K562 (cell line): ENCODE measurements around the gene MEST. TPM values are rescaled to one million over a fixed set of nuclear protein-coding genes. Genes with fewer than 3 reads are reported as not detected.
A peak's percentile ranks its signal among the peaks of the same experiment; 100 is the strongest.

Experiments used
- ATAC-seq: fragments of 200-7000 bp; cut with Tn5 transposase; 3 replicates; pipeline ENCODE4 v1.9.1; 2020; ENCODE audit warnings: moderate library complexity
- Bru-seq: library from RNA; stranded (reverse); fragments of 400-500 nt; gene quantifications from one replicate; lab custom pipeline; 2021; lab: Mats Ljungman, UMichigan
- BruChase-seq, 2 experiments: library from RNA; stranded (reverse); fragments of 400-500 nt; gene quantifications; one replicate each; lab custom pipeline; 2021; lab: Mats Ljungman, UMichigan
- BruUV-seq: library from RNA; stranded (reverse); fragments of 400-500 nt; replicated peaks from 2 replicates; lab custom pipeline; 2021; lab: Mats Ljungman, UMichigan
- CTCF ChIA-PET: fragments of 300-600 bp; formaldehyde crosslinking; extraction: SDS; loops from one replicate; lab custom pipeline; 2021; ENCODE audit warnings: low intra/inter-chr PET ratio; lab: Yijun Ruan, JAX
- POLR2A ChIA-PET: fragments of 300-600, 350-650 bp; sonication (Branson Sonifier 250); formaldehyde crosslinking; extraction: SDS; loops from one replicate; lab custom pipeline; 2021; ENCODE audit warnings: antibody characterized with exemption, inconsistent platforms; lab: Yijun Ruan, JAX
- DNase-seq, 4 experiments: peaks; one replicate each; pipeline versions ENCODE4 v3.0.0 to v3.0.0-alpha.2; 2011 to 2018; ENCODE audit warnings: low spot score in 3 of 4, mixed read lengths in 3 of 4; ENCODE audit errors: extremely low read depth in 1 of 4
- FAIRE-seq: peaks from 2 replicates; lab custom pipeline; 2011; peaks lifted over from hg19 to GRCh38; lab: Jason Lieb, UNC
- H2AFZ ChIP-seq: 2 replicates; pipeline ENCODE4 v1.6.0; 2011; ENCODE audit warnings: low read depth, low read length, control low read depth, inconsistent platforms
- H3K27ac ChIP-seq: fragments of 200-600 bp; 3 replicates; pipeline ENCODE4 v1.8.0; 2011; ENCODE audit warnings: low read depth, mild to moderate bottlenecking, control low read depth, inconsistent platforms, low read length, moderate library complexity, mixed read lengths; ENCODE audit errors: extremely low read depth
- H3K27me3 ChIP-seq, 2 experiments: fragments of 300-600 bp in 1 of 2; 2 replicates in 1 of 2; 3 replicates in 1 of 2; pipeline versions ENCODE4 v1.6.0 to v1.8.0; 2011; ENCODE audit warnings: inconsistent platforms in 2 of 2, low read length in 2 of 2, mild to moderate bottlenecking in 1 of 2, mixed read lengths in 1 of 2, moderate library complexity in 1 of 2; ENCODE audit not compliant: control insufficient read depth in 2 of 2, insufficient read depth in 2 of 2
- H3K36me3 ChIP-seq: fragments of 300-600 bp; 3 replicates; pipeline ENCODE4 v1.8.0; 2011; ENCODE audit warnings: mild to moderate bottlenecking, low read length, inconsistent platforms; ENCODE audit not compliant: control insufficient read depth, insufficient read depth
- H3K4me1 ChIP-seq, 2 experiments: fragments of 200-600 bp in 1 of 2; replicated peaks in 1 of 2; 2 replicates in 1 of 2; 3 replicates in 1 of 2; pipeline versions ENCODE4 v1.5.1 to v1.8.0; 2011; ENCODE audit warnings: inconsistent platforms in 2 of 2, low read length in 2 of 2, mild to moderate bottlenecking in 1 of 2, mixed read lengths in 1 of 2, moderate library complexity in 1 of 2; ENCODE audit not compliant: control insufficient read depth in 2 of 2, insufficient read depth in 2 of 2
- H3K4me2 ChIP-seq: 2 replicates; pipeline ENCODE4 v1.6.1; 2011; ENCODE audit warnings: low read length, control low read depth, inconsistent platforms, mixed read lengths; ENCODE audit not compliant: insufficient read depth
- H3K4me3 ChIP-seq: fragments of 200-600 bp; sonication (generic), shearing (Covaris generic); 2 replicates; pipeline ENCODE4 v1.5.1; 2016; ENCODE audit warnings: control low read depth, inconsistent platforms
- H3K79me2 ChIP-seq: fragments of 200-600 bp; 3 replicates; pipeline ENCODE4 v1.8.0; 2011; ENCODE audit warnings: low read length, inconsistent platforms; ENCODE audit not compliant: control insufficient read depth, insufficient read depth
- H3K9ac ChIP-seq, 2 experiments: 2 replicates each; pipeline versions ENCODE4 v1.6.0 to v1.6.1; 2011; ENCODE audit warnings: low read depth in 2 of 2, low read length in 2 of 2, control low read depth in 1 of 2, inconsistent platforms in 1 of 2, mild to moderate bottlenecking in 1 of 2, mixed read lengths in 1 of 2; ENCODE audit not compliant: insufficient read depth in 1 of 2
- H3K9me1 ChIP-seq: one replicate; pipeline ENCODE4 v1.6.0; 2011; ENCODE audit warnings: inconsistent platforms, mild to moderate bottlenecking, low read length, moderate library complexity; ENCODE audit not compliant: control insufficient read depth, insufficient read depth
- H3K9me3 ChIP-seq: replicated peaks from 2 replicates; pipeline ENCODE4 v1.5.1; 2011; ENCODE audit warnings: low read depth, low read length, inconsistent platforms; ENCODE audit not compliant: control insufficient read depth, insufficient read depth
- H4K20me1 ChIP-seq: replicated peaks from 2 replicates; pipeline ENCODE4 v1.6.1; 2011; ENCODE audit warnings: low read length, inconsistent platforms, mixed read lengths; ENCODE audit not compliant: control insufficient read depth, insufficient read depth
- ARNT ChIP-seq, 2 experiments: fragments of 450-650 bp; IDR thresholded peaks; 2 replicates each; pipeline ENCODE4 v1.6.1; 2016; ENCODE audit warnings: mild to moderate bottlenecking in 1 of 2
- CHCHD3 ChIP-seq: fragments of 250-450 bp; sonication (Bioruptor Pico); IDR thresholded peaks from 2 replicates; pipeline ENCODE4 v2.1.2; 2022; ENCODE audit warnings: mild to moderate bottlenecking
- CXXC5 ChIP-seq: fragments of 250-450 bp; sonication (Bioruptor Pico); IDR thresholded peaks from 2 replicates; pipeline ENCODE4 v1.8.0; 2022; ENCODE audit warnings: inconsistent platforms, mild to moderate bottlenecking, moderate library complexity
- MAFF ChIP-seq: IDR thresholded peaks from 2 replicates; pipeline ENCODE4 v1.6.1; 2012; ENCODE audit warnings: low read length, improper control_type of control experiment
- MXI1 ChIP-seq: IDR thresholded peaks from 2 replicates; pipeline ENCODE4 v1.6.1; 2011; ENCODE audit warnings: low read depth, mild to moderate bottlenecking, improper control_type of control experiment, low read length
- PRPF4 ChIP-seq: fragments of 200-400 bp; formaldehyde crosslinking; IDR thresholded peaks from one replicate; pipeline ENCODE4 v1.6.1; 2017; ENCODE audit warnings: low read length, low read depth, mild to moderate bottlenecking; ENCODE audit not compliant: insufficient read depth, poor library complexity, severe bottlenecking
- RBFOX2 ChIP-seq: fragments of 200-400 bp; formaldehyde crosslinking; IDR thresholded peaks from 2 replicates; pipeline ENCODE4 v1.6.1; 2017; ENCODE audit warnings: low read depth, mild to moderate bottlenecking, low read length, moderate library complexity
- SIRT6 ChIP-seq: IDR thresholded peaks from one replicate; pipeline ENCODE4 v1.6.1; 2012; ENCODE audit warnings: low read depth, mild to moderate bottlenecking, control low read depth, inconsistent platforms, low read length, moderate library complexity
- SRF ChIP-seq, 2 experiments: fragments of 250-450, 450-650 bp in 1 of 2; sonication (Bioruptor Pico) in 1 of 2; sonication (generic) in 1 of 2; formaldehyde crosslinking; IDR thresholded peaks; 2 replicates each; pipeline versions ENCODE4 v1.5.0 to v1.5.1; 2020 to 2022; ENCODE audit warnings: mild to moderate bottlenecking in 1 of 2, missing genetic modification reagents in 1 of 2
- TCF7 ChIP-seq: sonication (generic); IDR thresholded peaks from 2 replicates; pipeline ENCODE4 v1.6.1; 2016; ENCODE audit warnings: antibody characterized with exemption, borderline replicate concordance
- XRCC4 ChIP-seq: IDR thresholded peaks from one replicate; pipeline ENCODE4 v1.6.1; 2011; ENCODE audit not compliant: insufficient read depth, insufficient read length; ENCODE audit errors: extremely low read depth
- ZBTB17 ChIP-seq: fragments of 450-650 bp; formaldehyde crosslinking; IDR thresholded peaks from 2 replicates; pipeline ENCODE4 v1.4.0; 2020; ENCODE audit warnings: mild to moderate bottlenecking
- ZBTB2 ChIP-seq: fragments of 450-650 bp; IDR thresholded peaks from 2 replicates; pipeline ENCODE4 v1.6.1; 2016; ENCODE audit warnings: antibody characterized with exemption
- ZFP36 ChIP-seq: fragments of 150-350 bp; IDR thresholded peaks from 2 replicates; pipeline ENCODE4 v1.6.1; 2018; ENCODE audit warnings: low read length, low read depth; ENCODE audit not compliant: partially characterized antibody
- ZNF717 ChIP-seq: fragments of 250-450 bp; sonication (Bioruptor Pico); IDR thresholded peaks from 2 replicates; pipeline ENCODE4 v1.5.0; 2021
- ZSCAN32 ChIP-seq: fragments of 450-650 bp; formaldehyde crosslinking; IDR thresholded peaks from 2 replicates; pipeline ENCODE4 v1.4.0; 2020; ENCODE audit warnings: mild to moderate bottlenecking, moderate library complexity
- WGBS: fragments of 100-300 bp; shearing (Covaris generic); methylation state at CpG from one replicate; pipeline ENCODE4 v1.1.6; 2016; ENCODE audit warnings: low coverage, mixed read lengths; ENCODE audit not compliant: insufficient coverage; ENCODE audit errors: missing lambda C conversion rate; 5-methylcytosine and 5-hydroxymethylcytosine counted together
- in situ Hi-C: fragments of 300-500 bp; cut with MboI; formaldehyde crosslinking; loops from 4 replicates; pipeline ENCODE4 v1.15.0; 2018; ENCODE audit warnings: inconsistent platforms, mixed read lengths
- intact Hi-C: fragments of 100-400 bp; cut with micrococcal nuclease; formaldehyde crosslinking; loops from 2 replicates; pipeline ENCODE4 v1.14.2; 2022
- long read RNA-seq, 3 experiments: library from polyadenylated mRNA in 2 of 3; library from RNA in 1 of 3; unstranded in 2 of 3; stranded (forward) in 1 of 3; transcript quantifications; one replicate each; pipeline ENCODE4 v2.0.0, GENCODE V29; 2019 to 2022
- polyA minus RNA-seq, 3 experiments: library from RNA; depleted of rRNA, polyadenylated mRNA; stranded (reverse); fragments of >200 nt; gene quantifications; 2 replicates each; pipeline ENCODE4 v1.2.3, GENCODE V29; 2011
- polyA plus RNA-seq, 8 experiments: library from polyadenylated mRNA; depleted of rRNA in 4 of 8; stranded (reverse) in 5 of 8; unstranded in 3 of 8; fragments of >200 nt; fragmentation: Nextera tagmentation in 2 of 8; fragmentation: Illumina TruSeq in 1 of 8; extraction: Ambion mirVana in 2 of 8; extraction: Trizol in 1 of 8; gene quantifications; 2 replicates each; pipeline versions ENCODE4 v1.2.1 to v1.2.3, GENCODE V29; 2011 to 2014; ENCODE audit warnings: inconsistent platforms in 1 of 8, missing spikeins in 1 of 8
- total RNA-seq, 7 experiments: library from RNA; depleted of rRNA in 6 of 7; stranded (reverse); fragments of >200 nt in 6 of 7; fragmentation: Illumina TruSeq in 2 of 7; extraction: Trizol in 2 of 7; gene quantifications; 2 replicates each; pipeline versions ENCODE4 v1.2.1 to v1.2.3, GENCODE V29; 2011 to 2021; ENCODE audit warnings: low replicate concordance in 1 of 7

Gene MEST
- total RNA-seq (2011; cell fraction: chromatin; rRNA removed; ENCODE audit: low replicate concordance) = 1.1 and 1.3 TPM in 2 replicates
- 0.33 and 1.1 TPM in 2 replicates for total RNA-seq (2011; cell fraction: nucleolus; rRNA removed)
- 0.81 and 0.92 TPM in 2 replicates for total RNA-seq (2011; cell fraction: nucleoplasm; rRNA removed)
- 0.04 and 0.14 TPM in 2 replicates for total RNA-seq (2014; rRNA removed)
- 0.18 and 0.26 TPM in 2 replicates for total RNA-seq (2014; rRNA removed; fragmentation: Illumina TruSeq; extraction: Trizol)
- 0.41 TPM in 1 of 2 replicates, not detected in the other for total RNA-seq (2015; rRNA removed; fragmentation: Illumina TruSeq; extraction: Trizol)
- 0.62 and 1.0 TPM in 2 replicates for total RNA-seq (2021)
- polyA plus RNA-seq (2011; rRNA removed) = 0.27 and 0.74 TPM in 2 replicates
- 0.28 and 0.52 TPM in 2 replicates for polyA plus RNA-seq (2011; cell fraction: cytosol; rRNA removed)
- 0.22 and 0.53 TPM in 2 replicates for polyA plus RNA-seq (2011; cell fraction: nucleus; rRNA removed)
- 0.23 and 0.73 TPM in 2 replicates for polyA plus RNA-seq (2012)
- polyA plus RNA-seq (2014; fragmentation: Illumina TruSeq; extraction: Trizol) = 0.34 TPM in 1 of 2 replicates, not detected in the other
- polyA plus RNA-seq (2014; fragmentation: Nextera tagmentation; extraction: Ambion mirVana) = under 1 TPM; 0.38 to 0.56 TPM
- polyA plus RNA-seq (2014; rRNA removed) = 0.04 and 0.38 TPM in 2 replicates
- polyA minus RNA-seq (2011; rRNA and poly(A)+ RNA removed) = 0.06 and 1.9 TPM in 2 replicates
- 0.38 TPM in 1 of 2 replicates, not detected in the other for polyA minus RNA-seq (2011; cell fraction: cytosol; rRNA and poly(A)+ RNA removed)
- polyA minus RNA-seq (2011; cell fraction: nucleus; rRNA and poly(A)+ RNA removed) = 0.13 TPM in 1 of 2 replicates, not detected in the other
- Bru-seq, nascent RNA = percentile 18 among the genes with signal in this experiment
- BruChase-seq, experiment 1, labeled RNA remaining after a 2-hour chase = percentile 18 among the genes with signal in this experiment
- BruChase-seq, experiment 2, labeled RNA remaining after a 6-hour chase = percentile 27 among the genes with signal in this experiment
- long read RNA-seq, experiment 1 = 0 reads
- long read RNA-seq, experiment 2, partial matches to known transcripts = 0 of 1 reads
- long read RNA-seq, experiment 2, other reads (novel, unspliced or antisense) = 1 of 1 reads
- long read RNA-seq, experiment 3, partial matches to known transcripts = 0 of 2 reads
- long read RNA-seq, experiment 3, other reads (novel, unspliced or antisense) = 0 of 2 reads

- H3K4me2 ChIP-seq = no peak within 1 kb of the TSS
- no TSS peak for BruUV-seq
- H4K20me1 ChIP-seq = no peaks in the 10 kb centered on the region
- 84% methylated on average over 52 of the region's 71 CpGs for WGBS
- no peaks in the 10 kb centered on the region for H3K36me3 ChIP-seq
- H3K79me2 ChIP-seq = no peaks in the 10 kb centered on the region
- ChIA-PET POLR2A (no interaction called here), CTCF (no interaction called here)
- ATAC-seq = no peak
- FAIRE-seq = no peak
- H3K4me3 ChIP-seq = no peak within 1 kb of the TSS
- H3K9me3 ChIP-seq = peaks cover 8% of the 10 kb centered on the region
- in situ Hi-C loops = no loop called here
- no peaks in the 10 kb centered on the region for H3K9me1 ChIP-seq
- H3K27ac ChIP-seq = no peak within 1 kb of the TSS
- no peak within 1 kb of the TSS for H3K9ac ChIP-seq
- TF ChIP-seq SIRT6 (no peak), ARNT (IDR thresholded peaks at IDR 0.05) (no peak), ZFP36 (no peak), CHCHD3 (CRISPR knock-in tag) (no peak), ZSCAN32 (CRISPR knock-in tag) (no peak), ZNF717 (CRISPR knock-in tag) (no peak), TCF7 (no peak), SRF (CRISPR knock-in tag; IDR thresholded peaks at IDR 0.05) (no peak), ZBTB2 (no peak), XRCC4 (no peak), MXI1 (no peak), PRPF4 (no peak), ZBTB17 (no peak), MAFF (no peak), CXXC5 (no peak), RBFOX2 (no peak)
- intact Hi-C loops = no loop called here
- peaks cover 8 to 11% of the 10 kb centered on the region in 2 experiments; a peak in 4 of 5 replicates for H3K4me1 ChIP-seq
- H3K27me3 ChIP-seq = peaks cover 4 to 24% of the 10 kb centered on the region in 2 experiments; a peak in 3 of 5 replicates
- H2AFZ ChIP-seq = no peak within 1 kb of the TSS
- no peak for DNase-seq
Measured at GRCh38 chr7:130491841-130492522, at the start of gene MEST. Gene MEST, plus strand, starts transcription at chr7:130492085. Its CDS starts 229 bp downstream, at chr7:130492314.
